Type B pancreatic cell (in vitro differentiated cells): ENCODE measurements around the gene TMEM215. TPM values are rescaled to one million over a fixed set of nuclear protein-coding genes. Genes with fewer than 3 reads are reported as not detected.

ENCODE experiments used
- DNase-seq: peaks from one replicate; pipeline ENCODE4 v3.0.0; 2021; ENCODE audit warnings: mixed read lengths; ENCODE audit not compliant: unreplicated experiment; ENCODE audit errors: extremely low spot score
- H3K27ac Mint-ChIP-seq: 2 replicates; pipeline ENCODE4 v1.8.0; 2021; ENCODE audit warnings: mild to moderate bottlenecking, mixed read lengths
- H3K27me3 Mint-ChIP-seq: 2 replicates; pipeline ENCODE4 v1.8.0; 2021; ENCODE audit warnings: mixed read lengths
- H3K36me3 Mint-ChIP-seq: 2 replicates; pipeline ENCODE4 v1.8.0; 2021; ENCODE audit warnings: mixed read lengths
- H3K4me1 Mint-ChIP-seq: one replicate; pipeline ENCODE4 v1.8.0; 2021; ENCODE audit warnings: mixed read lengths; ENCODE audit not compliant: unreplicated experiment
- H3K4me3 Mint-ChIP-seq: 2 replicates; pipeline ENCODE4 v1.8.0; 2021; ENCODE audit warnings: mild to moderate bottlenecking, mixed read lengths
- H3K9me3 Mint-ChIP-seq: 2 replicates; pipeline ENCODE4 v1.8.0; 2021; ENCODE audit warnings: mixed read lengths
- CTCF ChIP-seq: fragments of 200-600 bp; sonication (generic); conservative IDR thresholded peaks from 2 replicates; pipeline ENCODE4 v1.5.0; 2021; ENCODE audit warnings: antibody characterized with exemption, mild to moderate bottlenecking
- long read RNA-seq: library from polyadenylated mRNA; unstranded; transcript quantifications from one replicate; pipeline ENCODE4 v2.0.0, GENCODE V29; 2020
- total RNA-seq: library from RNA; stranded (reverse); gene quantifications from 2 replicates; pipeline ENCODE4 v1.2.1, GENCODE V29; 2021; ENCODE audit warnings: low replicate concordance

Gene TMEM215
- 0.27 TPM in 1 of 2 replicates, not detected in the other for total RNA-seq
- long read RNA-seq: 0 reads

- Mint-ChIP-seq H3K4me3 (peak within 1 kb of the TSS; percentile 69), H3K27ac (no peak within 1 kb of the TSS), H3K36me3 (no peaks in the 10 kb centered on the region), H3K4me1 (peaks cover 4% of the 10 kb centered on the region), H3K9me3 (no peaks in the 10 kb centered on the region), H3K27me3 (peaks cover 91% of the 10 kb centered on the region)
- no peak for DNase-seq
- no peak for TF ChIP-seq CTCF
Observed at GRCh38 chr9:32783168-32783891, at the start of gene TMEM215. Gene TMEM215, plus strand, starts transcription at chr9:32783540. Its CDS starts 644 bp downstream, at chr9:32784184.

- TF ChIP-seq CTCF: no peak
- Mint-ChIP-seq H3K36me3 (no peaks in the 10 kb centered on the region), H3K27me3 (no peaks in the 10 kb centered on the region), H3K4me1 (no peaks in the 10 kb centered on the region), H3K27ac (no peak overlapping the region), H3K4me3 (no peak overlapping the region), H3K9me3 (no peaks in the 10 kb centered on the region)
- no peak for DNase-seq
Observed at GRCh38 chr9:32735476-32735875, 47.9 kb upstream of the TMEM215 start.

GRCh38 chr9:32737378-32737777 is 46.0 kb upstream of the TMEM215 start:
- Mint-ChIP-seq H3K36me3 (no peaks in the 10 kb centered on the region), H3K9me3 (no peaks in the 10 kb centered on the region), H3K4me1 (no peaks in the 10 kb centered on the region), H3K27ac (no peak overlapping the region), H3K27me3 (no peaks in the 10 kb centered on the region), H3K4me3 (no peak overlapping the region)
- no peak for TF ChIP-seq CTCF
- DNase-seq: no peak

GRCh38 chr9:32738501-32739172 is 44.7 kb upstream of the TMEM215 start:
- H3K27ac Mint-ChIP-seq: no peak overlapping the region
- no peak overlapping the region for H3K4me3 Mint-ChIP-seq
- TF ChIP-seq CTCF: no peak
- H3K36me3 Mint-ChIP-seq: no peaks in the 10 kb centered on the region
- H3K4me1 Mint-ChIP-seq: no peaks in the 10 kb centered on the region
- H3K27me3 Mint-ChIP-seq: no peaks in the 10 kb centered on the region
- DNase-seq: no peak
- H3K9me3 Mint-ChIP-seq: no peaks in the 10 kb centered on the region

- no peak overlapping the region for H3K4me3 Mint-ChIP-seq
- peaks cover under 1% of the 10 kb centered on the region for H3K27me3 Mint-ChIP-seq
- peaks cover under 1% of the 10 kb centered on the region for H3K9me3 Mint-ChIP-seq
- no peak overlapping the region for H3K27ac Mint-ChIP-seq
- TF ChIP-seq CTCF: no peak
- DNase-seq: no peak
- no peaks in the 10 kb centered on the region for H3K4me1 Mint-ChIP-seq
- H3K36me3 Mint-ChIP-seq: no peaks in the 10 kb centered on the region
Observed at GRCh38 chr9:32741706-32742105, 41.6 kb upstream of the TMEM215 start.
